Stimulated activated CD4-positive, alpha-beta T cell treated with anti-CD3 and anti-CD28 coated beads, Interleukin-2, amount 100 ng/mL, for 4 hours (primary cell): ENCODE results near the gene CFAP20DC.

Experiments used
- DNase-seq: peaks from one replicate; pipeline ENCODE4 v3.0.0-alpha.2; 2020; ENCODE audit warnings: low read depth

The CFAP20DC gene

DNA sequence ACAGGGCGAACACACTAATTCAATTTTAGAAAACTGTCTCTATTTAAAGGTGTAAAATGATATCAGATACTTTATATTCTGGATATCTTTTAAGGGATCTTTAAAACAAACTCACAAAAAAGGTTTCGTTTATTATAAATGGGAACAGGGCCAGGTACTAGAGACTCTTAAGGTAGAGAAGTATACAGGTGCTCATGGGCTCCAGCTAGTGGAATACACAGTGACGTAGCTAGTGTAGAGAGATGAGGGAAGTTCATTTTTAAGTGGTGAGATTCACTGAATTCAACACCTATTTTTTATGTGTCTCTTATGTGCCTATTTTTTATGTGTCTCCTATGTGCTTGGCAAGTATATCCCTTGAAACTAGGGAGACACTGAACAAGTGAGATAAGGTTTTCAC, 250.6 kb downstream of the CFAP20DC start:
- no peak for DNase-seq

DNA sequence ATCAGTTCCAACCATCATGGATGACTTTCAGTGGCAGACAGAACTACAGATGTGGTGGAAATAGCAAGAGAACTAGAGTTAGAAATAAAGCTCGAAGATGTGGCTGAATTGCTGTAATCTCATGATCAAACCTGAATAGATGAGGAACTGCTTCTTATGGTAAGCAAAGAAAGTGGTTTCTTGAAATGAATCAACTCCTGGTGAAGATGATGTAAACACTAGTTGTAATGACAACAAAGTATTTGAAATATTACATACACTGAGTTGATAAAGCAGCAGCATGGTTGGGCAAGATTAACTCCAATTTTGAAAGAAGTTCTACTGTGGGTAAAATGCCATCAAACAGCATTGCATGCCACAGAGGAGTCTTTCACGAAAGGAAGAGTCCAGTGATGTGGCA, 251.5 kb downstream of the CFAP20DC start:
- DNase-seq = no peak

DNA sequence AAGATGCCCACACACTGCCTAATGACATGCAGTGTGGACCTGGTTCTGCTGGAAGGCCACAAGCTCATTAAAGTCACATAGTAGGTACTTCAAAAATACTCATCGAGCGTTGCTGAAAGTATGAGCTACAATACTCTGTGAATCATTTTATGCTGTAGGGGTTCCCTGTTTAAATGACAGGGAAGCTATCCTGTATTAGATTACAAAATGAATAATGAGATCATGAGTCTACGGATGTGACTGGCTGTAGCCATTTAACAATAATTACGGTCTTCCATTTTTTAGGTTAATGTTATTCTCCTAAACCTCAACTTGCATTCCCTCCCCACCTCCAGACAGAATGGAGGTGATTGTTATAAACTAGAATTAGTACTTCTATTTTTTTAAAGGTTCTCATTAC, 255.1 kb downstream of the CFAP20DC start:
- DNase-seq = no peak

DNA sequence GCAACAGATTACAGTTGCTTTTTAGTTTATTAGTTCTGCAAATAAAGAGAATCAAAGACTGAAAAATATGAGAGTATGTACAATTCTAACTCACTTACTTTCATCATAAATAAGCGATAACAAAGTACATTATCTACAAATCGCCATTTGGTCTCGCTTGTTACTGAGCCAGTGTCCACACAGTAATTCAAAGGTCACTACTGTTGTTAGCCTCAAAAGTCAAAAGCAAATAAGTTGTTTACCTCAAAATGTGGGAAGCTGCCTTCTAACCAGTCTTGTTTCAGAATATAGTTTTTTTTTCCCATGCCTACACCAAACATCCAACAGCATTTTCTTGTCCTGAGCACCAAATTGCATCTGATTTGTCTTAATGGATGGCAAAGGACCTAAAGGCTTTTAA, 255.9 kb downstream of the CFAP20DC start:
- no peak for DNase-seq

DNA sequence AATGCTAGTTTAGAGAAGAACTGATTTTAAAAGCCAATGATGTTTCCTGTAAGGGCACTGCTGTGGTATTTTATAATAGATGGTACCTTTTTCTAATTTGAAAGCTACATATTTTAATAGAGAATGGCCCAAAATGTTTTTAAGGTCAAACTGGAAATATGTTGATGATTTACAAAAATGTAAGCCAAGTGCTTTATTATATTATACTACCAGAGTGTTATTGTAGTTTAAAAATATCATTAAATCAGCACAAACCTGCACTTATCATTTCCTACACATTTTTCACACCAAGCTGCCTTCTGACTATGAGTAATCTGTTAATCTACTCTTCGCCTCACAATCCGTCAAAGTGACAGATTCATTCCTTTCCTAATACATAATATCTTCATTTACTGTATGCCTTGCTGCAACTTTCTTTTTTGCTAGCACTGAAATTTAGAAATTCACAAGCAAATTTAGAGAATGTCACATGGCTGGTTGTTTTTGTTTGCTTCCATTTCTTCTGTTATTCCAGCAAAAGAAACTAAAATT, 256.8 kb downstream of the CFAP20DC start:
- DNase-seq = no peak

DNA sequence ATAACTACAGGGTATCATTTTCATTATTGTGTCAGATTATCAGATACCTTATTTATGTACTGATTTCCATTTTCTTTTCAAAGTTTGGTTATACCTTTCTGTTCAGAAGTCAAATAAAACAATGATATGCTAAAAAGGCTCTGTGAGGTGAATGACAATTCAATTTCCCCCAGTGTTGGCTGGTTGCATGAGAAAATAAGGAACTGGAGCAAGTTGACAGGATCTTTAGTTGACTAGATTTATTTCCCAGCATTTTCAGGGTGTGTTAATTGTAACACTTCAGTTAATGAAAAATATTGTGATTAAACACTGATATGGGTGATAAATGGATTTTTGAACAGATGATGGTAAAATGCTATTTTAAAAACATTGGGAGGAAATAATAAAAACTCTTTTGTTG, 260.4 kb downstream of the CFAP20DC start:
- DNase-seq = no peak

DNA sequence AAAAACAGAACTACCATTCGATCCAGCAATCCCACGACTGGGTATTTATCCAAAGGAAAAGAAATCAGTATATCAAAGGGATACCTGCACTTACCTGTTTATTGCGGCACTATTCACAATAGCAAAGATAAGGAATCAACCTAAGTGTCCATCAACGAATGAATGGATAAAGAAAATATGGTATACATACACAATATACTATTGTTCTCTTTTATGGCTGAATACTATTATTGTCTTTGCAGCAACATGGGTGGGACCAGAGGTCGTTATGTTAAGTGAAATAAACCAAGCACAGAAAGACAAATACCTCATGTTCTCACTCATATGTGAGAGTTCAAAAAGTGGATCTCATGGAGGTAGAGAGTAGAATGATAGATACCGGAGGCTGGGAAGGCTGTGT, 264.9 kb downstream of the CFAP20DC start:
- DNase-seq = no peak

DNA sequence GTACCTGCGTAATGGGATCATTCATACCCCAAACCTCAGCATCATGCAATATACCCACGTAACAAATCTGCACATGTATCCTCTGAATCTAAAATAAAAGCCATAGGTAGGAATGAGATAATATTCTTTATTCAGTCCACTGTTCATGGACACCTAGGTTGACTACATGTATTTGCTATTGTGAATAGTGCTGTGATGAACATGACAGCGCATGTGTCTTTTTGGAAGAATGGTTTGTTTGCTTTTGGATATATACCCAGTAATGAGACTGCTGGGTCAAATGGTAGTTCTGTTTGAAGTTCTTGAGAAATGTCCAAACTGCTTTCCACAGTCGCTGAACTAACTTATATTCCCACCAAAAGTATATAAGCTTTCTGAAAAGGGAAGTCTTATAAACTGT, 265.4 kb downstream of the CFAP20DC start:
- no peak for DNase-seq

DNA sequence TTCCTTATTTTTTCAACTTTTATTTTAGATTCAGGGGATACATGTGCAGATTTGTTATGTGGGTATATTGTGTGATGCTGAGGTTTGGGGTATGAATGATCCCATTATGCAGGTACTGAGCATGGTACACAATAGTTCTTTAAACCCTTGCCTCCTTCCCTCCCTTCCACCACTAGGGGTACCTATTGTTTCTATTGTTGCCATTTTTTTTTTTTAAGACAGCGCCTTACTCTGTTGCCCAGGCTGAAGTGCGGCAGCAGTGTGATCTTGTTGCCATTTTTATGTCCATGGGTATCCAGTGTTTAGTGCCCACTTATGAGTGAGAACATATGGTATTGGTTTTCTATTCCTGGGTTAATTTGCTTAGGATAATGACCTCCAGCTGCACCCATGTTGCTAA, 266.0 kb downstream of the CFAP20DC start:
- no peak for DNase-seq

DNA sequence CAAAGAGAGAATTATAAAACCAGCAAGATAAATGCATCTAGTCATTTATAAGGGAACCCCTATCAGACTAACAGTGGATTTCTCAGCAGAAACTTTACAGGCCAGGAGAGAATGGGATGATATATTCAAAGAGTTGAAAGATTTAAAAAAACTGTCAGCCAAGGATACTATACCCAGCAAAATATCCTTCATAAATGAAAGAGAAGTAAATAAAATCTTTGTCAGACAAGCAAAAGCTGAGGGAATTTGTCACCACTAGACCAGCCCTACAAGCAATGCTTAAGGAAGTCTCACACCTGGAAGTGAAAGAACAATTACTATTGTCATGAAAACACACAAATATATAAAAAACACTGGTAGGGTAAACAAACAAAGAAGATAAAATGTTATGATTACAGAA, 269.9 kb downstream of the CFAP20DC start:
- no peak for DNase-seq

DNA sequence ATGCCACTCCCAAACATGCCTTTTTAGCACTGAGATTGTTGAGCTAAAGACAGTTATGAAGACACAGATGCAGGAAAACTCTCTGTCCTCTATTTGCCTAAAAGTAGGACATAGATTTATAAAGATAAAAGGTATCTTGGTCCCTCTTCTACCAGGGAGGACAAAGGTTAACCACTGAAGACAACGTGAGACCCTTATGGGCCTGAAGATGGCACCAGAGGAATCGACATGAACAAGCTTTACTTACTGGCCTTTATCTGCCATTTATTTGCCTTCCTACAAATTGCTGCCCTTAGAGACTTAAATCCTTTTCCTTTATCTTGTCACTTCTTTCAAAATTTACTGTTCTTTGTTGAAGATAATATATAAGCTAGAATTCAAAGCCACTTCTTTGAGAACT, 273.6 kb downstream of the CFAP20DC start:
- DNase-seq = no peak

DNA sequence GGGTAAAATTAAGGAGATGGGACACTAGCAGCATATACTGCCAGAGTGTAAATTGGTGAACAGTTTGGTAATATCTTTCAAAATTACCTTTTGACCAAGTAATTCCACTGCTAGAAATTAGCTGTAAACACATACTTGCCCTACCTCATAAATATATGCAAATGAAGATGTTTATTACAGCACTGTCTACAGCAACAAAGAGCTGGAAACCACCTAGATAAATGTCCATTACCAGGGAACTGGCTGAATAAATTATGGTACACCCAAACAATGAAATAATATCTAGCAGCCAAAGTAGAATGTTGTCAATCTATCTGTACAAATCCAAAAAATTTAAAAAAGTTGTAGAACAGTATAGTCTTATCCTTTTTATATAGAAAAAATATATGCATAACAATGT, 277.4 kb downstream of the CFAP20DC start:
- DNase-seq = no peak

DNA sequence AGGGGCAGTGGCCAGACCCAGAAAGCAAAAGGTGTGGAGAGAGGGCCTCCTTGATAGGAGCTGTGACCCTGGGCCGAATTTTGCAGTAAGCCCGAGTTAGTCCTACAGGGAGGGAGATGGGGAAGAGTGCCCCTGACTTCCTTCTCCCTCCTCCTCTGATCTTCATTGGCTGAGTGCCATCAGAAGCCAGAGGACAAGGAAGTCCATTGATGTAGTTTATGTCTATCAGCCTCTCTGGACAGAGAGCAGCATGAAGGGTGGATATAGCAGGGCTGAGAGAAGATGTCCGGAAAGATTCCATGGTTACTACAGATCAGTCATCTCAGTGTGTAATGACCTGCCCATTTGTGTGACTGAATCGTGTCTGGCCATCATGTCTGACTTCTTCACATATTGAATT, 280.8 kb downstream of the CFAP20DC start:
- DNase-seq = no peak

DNA sequence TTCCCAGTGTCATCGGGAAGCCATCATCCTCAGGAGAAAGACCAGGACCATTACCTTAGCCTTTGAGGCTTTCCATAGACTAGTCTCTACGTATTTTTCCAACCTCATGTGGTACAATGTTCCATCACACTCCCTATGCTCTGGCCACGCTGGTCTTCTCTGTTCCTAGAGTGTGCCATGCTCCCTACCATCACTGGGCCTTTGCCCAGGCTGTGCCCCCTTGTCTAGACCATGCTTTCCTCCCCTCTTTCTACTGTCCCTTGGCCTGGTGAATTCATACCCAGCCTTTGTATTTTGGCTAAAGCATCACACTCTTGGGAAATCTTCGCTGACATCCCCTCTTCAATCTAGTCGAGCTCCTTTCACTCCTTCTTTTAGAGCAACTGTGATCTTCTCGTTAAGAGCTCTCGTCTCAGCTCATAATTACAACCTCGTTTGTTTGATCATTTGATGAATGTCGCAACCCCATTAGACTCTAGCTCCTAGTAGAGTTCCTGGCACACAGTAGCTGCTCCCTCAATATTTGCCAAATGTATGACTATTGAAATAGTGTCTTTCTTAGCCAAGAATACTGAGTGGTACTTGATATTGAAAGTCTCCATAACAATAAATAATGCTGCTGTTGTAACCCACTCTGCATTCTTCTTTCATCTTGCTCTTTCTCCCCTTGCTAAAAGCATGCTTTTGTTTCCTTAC, 283.1 kb downstream of the CFAP20DC start:
- DNase-seq = no peak

DNA sequence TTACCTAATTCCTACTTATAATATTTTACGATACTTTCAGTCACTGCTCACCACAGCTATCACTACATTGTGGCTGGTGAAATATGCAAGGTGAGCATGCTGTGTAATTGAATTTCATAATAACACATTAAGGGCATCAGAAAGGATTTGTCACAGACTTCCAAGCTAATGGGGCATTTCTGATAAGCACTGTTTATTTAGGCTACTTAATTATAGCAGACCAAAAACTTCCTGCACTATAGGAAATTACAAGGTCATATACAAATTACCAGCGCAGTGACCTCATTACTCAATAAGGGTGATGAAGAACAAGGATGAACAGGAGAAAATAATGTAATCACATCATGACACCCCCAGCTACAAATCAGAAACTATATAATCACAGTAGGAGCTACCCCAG, 294.7 kb downstream of the CFAP20DC start:
- no peak for DNase-seq

DNA sequence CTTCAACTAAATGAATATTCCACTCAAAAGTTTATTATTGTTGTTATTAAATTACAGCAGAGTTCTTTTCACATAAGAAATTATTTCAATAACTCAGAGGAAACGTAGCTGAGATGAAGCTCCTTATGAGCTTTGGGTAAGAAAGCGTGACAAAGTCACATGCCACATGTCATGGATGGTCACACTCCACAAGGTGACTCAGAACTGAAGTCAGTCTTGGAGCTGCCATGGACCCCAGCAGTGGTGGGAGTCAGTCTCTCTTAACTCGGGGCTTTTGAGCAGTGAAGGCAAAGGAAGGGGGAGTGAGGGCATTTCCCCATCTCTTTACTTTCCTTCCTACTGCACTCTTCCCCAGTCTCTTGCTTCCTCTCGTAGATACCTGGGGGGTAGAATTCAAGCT, 295.8 kb downstream of the CFAP20DC start:
- DNase-seq = no peak

DNA sequence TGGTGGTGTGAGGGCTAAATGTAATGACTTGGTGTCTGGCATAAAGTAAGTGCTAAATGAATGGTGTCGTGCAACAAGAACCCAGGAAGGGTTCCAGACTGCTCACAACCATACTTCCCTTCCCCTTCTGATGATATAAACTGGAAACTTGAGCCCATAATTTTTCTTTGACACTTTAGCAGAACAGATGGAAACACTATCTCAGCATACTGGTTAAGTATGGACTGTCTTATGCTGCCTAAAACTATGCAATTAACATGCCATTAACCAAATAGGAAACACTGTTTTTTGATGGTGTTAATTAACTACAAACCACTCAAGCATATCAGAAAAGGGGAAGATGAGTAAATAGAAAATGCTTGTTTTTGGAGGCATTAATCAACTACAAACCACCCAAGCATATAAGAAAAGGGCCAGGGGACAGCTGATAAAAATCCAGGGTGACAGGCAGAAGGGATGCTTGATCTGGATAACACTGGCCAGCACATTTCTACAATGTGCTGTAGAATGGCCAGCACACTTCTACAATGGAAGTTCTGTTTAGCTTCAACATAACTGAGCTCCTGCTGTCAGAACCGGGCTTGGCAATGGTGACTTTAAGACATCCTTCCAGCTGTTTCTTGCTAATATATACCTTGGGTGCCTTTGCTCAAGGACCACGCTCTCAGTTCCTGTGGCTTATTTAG, 297.8 kb downstream of the CFAP20DC start:
- no peak for DNase-seq

DNA sequence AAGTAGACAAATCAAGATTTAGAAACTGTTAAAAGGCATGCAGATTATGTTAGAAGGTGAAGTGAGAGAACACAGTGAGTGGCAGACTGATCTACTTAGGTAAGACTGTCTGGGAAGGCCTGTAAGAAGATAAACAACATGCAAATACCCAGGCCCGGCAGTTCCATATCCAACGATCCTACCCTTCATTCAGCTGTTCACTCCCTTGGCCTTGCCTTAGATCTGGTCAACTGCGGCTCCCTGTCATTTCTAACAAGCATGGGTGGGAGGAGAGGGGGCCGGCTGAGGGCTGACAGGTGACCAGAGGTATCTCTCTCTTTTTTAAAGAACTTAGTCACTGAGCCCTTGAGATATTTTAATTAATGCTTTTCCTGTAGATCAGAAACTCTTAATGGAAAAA, 298.6 kb downstream of the CFAP20DC start:
- DNase-seq = no peak

DNA sequence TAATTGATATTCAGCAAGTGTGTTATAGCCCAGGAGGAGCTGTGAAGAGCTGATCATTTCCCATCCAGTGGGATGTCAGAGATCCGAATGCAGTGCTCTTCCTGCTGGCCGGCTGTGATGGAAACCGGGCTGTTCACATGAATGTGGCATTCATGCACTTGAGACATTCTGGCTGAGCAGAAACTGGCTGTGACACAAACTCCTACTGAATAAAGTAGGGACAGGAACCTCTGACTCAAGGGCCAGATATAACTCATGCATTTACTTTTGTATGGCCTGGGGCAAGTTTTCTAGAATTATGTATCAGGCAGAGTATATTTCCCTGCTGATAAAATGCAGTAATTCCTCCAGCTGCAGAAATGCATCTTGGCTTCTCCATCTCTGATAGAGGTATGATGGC, 299.9 kb downstream of the CFAP20DC start:
- DNase-seq = no peak

DNA sequence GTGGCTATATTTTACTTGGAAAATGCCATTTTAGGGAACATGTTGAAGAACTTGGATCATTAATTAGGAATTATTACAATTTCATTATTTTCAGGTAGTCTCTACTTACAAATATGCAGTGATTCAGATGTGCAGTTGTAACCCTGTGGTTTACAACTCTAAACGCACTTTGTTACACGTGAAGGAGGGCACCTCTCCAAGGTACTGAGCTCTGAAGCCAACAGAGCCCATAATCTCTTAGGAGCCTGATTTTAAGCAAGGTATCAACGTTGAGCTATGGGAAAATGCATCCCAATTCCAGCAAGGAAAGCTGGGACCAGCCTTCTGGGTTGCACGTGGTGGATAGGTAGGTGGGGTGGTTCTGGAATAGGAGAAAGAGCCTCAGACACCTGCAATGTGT, 301.8 kb downstream of the CFAP20DC start:
- DNase-seq = no peak

DNA sequence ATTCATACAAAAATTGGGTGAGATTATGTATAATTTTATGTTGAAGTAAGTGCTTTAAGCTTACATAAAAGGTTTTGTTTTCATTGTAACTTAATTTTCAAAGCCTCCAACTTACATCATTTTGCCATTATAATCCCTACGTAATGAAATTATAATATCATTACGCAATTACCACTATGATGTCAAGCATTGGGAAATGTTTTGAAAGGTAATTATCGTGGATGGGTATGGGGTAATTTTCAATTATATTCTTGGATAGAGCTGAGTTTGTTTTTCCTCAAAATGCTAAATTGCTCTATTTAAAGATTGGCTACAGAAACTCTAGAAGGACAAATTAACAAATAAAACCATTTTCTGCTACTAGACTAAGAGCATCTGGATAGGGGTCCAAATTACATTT, 303.1 kb downstream of the CFAP20DC start:
- no peak for DNase-seq

DNA sequence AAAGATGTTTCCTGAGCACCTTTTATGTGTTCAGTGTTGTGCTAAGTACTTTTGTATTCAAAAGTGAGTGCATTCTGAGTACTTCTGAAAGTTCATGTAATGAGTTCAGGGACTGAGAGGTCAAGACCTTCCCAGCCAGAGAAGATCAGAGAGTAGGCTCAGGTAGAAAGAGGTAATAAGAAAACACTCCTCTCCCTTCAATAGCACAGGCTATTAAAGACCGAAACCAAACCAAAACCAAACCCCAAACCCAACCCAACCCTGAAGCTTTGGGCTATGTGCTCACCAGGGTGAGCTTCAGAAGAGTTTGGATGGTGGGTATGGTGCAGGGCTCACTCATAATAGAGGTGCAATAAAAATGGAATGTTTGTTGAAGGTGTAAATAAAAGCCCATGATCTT, 306.5 kb downstream of the CFAP20DC start:
- DNase-seq = no peak

DNA sequence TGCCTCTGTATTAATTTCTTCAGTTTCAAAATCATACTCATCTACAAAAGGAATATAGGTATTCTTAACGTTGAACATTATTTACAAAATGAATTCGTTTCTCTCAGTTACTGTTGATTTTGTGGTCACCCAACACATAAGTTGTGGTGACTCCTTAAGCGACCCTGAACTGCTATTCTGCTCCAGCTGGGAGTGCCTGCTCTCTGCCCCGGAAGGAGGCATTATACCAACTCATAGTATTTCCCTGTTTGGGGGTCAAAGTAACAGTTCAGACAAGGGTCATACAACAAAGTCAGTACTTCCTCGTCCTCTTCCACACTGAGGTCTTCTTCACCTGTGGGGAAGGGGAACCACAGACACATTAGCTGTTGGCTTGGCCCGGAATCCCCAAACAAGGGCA, 307.6 kb downstream of the CFAP20DC start:
- no peak for DNase-seq

DNA sequence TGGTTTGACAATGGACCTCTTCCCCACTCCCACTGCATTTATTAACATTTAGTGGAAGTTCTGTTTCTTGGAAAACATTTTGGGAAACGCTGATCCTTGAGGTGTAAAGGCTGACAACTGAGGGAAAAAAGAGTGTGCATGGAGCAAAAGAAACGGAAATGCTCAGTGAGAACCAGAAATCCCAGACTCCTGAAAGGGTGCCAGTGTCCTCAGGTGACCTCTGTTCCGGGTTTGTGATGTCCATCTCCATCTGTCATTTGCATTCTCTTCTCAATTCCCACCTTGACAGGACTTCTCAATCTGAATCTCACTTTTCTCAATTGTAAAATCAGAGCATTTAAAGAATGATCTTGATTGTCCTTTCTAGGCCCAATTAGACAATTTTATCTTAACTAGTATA, 312.2 kb downstream of the CFAP20DC start:
- no peak for DNase-seq
